PC-9 (cell line): ENCODE results near the gene KIF26A. TPM values are rescaled to one million over a fixed set of nuclear protein-coding genes. Genes with fewer than 3 reads are reported as not detected.
A peak's percentile ranks its signal among the peaks of the same experiment; 100 is the strongest.

Experiments used
- Bru-seq: library from RNA; stranded (reverse); fragments of 400-500 nt; gene quantifications from one replicate; lab custom pipeline; 2021; lab: Mats Ljungman, UMichigan
- BruChase-seq, 2 experiments: library from RNA; stranded (reverse); fragments of 400-500 nt; gene quantifications; one replicate each; lab custom pipeline; 2021; lab: Mats Ljungman, UMichigan
- BruUV-seq: library from RNA; stranded (reverse); fragments of 400-500 nt; replicated peaks from 2 replicates; lab custom pipeline; 2021; lab: Mats Ljungman, UMichigan
- CTCF ChIA-PET: fragments of 300-600 bp; sonication (Branson Sonifier 250); formaldehyde crosslinking; loops from one replicate; lab custom pipeline; 2022; ENCODE audit warnings: antibody characterized with exemption; lab: Charles Lee
- POLR2A ChIA-PET: fragments of 300-600 bp; sonication (Branson Sonifier 250); formaldehyde crosslinking; loops from one replicate; lab custom pipeline; 2022; ENCODE audit warnings: antibody characterized with exemption; ENCODE audit not compliant: unreplicated experiment; lab: Charles Lee
- DNase-seq, 2 experiments: peaks; one replicate each; pipeline versions ENCODE4 v3.0.0 to v3.0.0-alpha.2; 2015 to 2022; ENCODE audit warnings: mixed read lengths in 1 of 2
- H2AFZ ChIP-seq: fragments of 200-600 bp; sonication (generic); 2 replicates; pipeline ENCODE4 v1.8.1; 2017; ENCODE audit warnings: antibody characterized with exemption
- H3F3A ChIP-seq: fragments of 200-600 bp; sonication (generic); 2 replicates; pipeline ENCODE4 v1.8.1; 2017; ENCODE audit warnings: antibody characterized with exemption, mild to moderate bottlenecking, low read depth; ENCODE audit not compliant: insufficient read depth
- H3K27ac ChIP-seq: fragments of 200-600 bp; sonication (generic); 2 replicates; pipeline ENCODE4 v1.6.1; 2016; ENCODE audit warnings: mixed run types
- H3K27me3 ChIP-seq: fragments of 200-600 bp; sonication (generic); 2 replicates; pipeline ENCODE4 v1.6.1; 2016; ENCODE audit warnings: low read depth, mixed run types; ENCODE audit not compliant: insufficient read depth
- H3K36me3 ChIP-seq: fragments of 200-600 bp; sonication (generic); 2 replicates; pipeline ENCODE4 v1.6.1; 2016; ENCODE audit warnings: low read depth, mixed run types
- H3K4me1 ChIP-seq: fragments of 200-600 bp; sonication (generic); replicated peaks from 2 replicates; pipeline ENCODE4 v1.6.1; 2016; ENCODE audit warnings: mixed run types; ENCODE audit not compliant: insufficient read depth
- H3K4me2 ChIP-seq: fragments of 200-600 bp; sonication (generic); 2 replicates; pipeline ENCODE4 v1.6.1; 2017; ENCODE audit warnings: mixed run types
- H3K4me3 ChIP-seq: fragments of 200-600 bp; sonication (generic); 2 replicates; pipeline ENCODE4 v1.6.1; 2016; ENCODE audit warnings: mixed run types
- H3K79me2 ChIP-seq: fragments of 200-600 bp; sonication (generic); 2 replicates; pipeline ENCODE4 v1.6.1; 2017; ENCODE audit warnings: low read depth, mixed run types
- H3K9me2 ChIP-seq: fragments of 200-600 bp; sonication (generic); 2 replicates; pipeline ENCODE4 v1.8.1; 2017; ENCODE audit warnings: mild to moderate bottlenecking; ENCODE audit not compliant: insufficient read depth
- H3K9me3 ChIP-seq: fragments of 200-600 bp; sonication (generic); 2 replicates; pipeline ENCODE4 v1.8.1; 2016; ENCODE audit warnings: low read depth; ENCODE audit not compliant: insufficient read depth
- H4K20me1 ChIP-seq: fragments of 200-600 bp; sonication (generic); 2 replicates; pipeline ENCODE4 v1.8.1; 2017; ENCODE audit not compliant: insufficient read depth
- EZH2 ChIP-seq: fragments of 200-600 bp; sonication (generic); IDR thresholded peaks from 2 replicates; pipeline ENCODE4 v1.8.0; 2017; ENCODE audit warnings: antibody characterized with exemption, low read depth
- intact Hi-C: fragments of 100-400 bp; cut with micrococcal nuclease; formaldehyde crosslinking; loops from one replicate; pipeline ENCODE4 v1.10.0; 2022; ENCODE audit not compliant: unreplicated experiment
- long read RNA-seq: library from polyadenylated mRNA; stranded (forward); transcript quantifications from one replicate; pipeline ENCODE4 v2.0.0, GENCODE V29; 2022
- total RNA-seq: library from RNA; stranded (reverse); gene quantifications from 2 replicates; pipeline ENCODE4 v1.2.3, GENCODE V29; 2021
- TF ChIP-seq, protein P1 (sequence below): fragments of 200-600 bp; sonication (generic); conservative IDR thresholded peaks from 2 replicates; pipeline ENCODE4 v1.6.1; 2017; ENCODE audit warnings: mixed run types, antibody characterized with exemption, mild to moderate bottlenecking, moderate library complexity

KIF26A gene
- total RNA-seq = 0.17 and 0.53 TPM in 2 replicates
- Bru-seq, nascent RNA = percentile 6 among the genes with signal in this experiment
- percentile 7 among the genes with signal in this experiment for BruChase-seq, experiment 1, labeled RNA remaining after a 2-hour chase
- BruChase-seq, experiment 2, labeled RNA remaining after a 6-hour chase = percentile 14 among the genes with signal in this experiment
- long read RNA-seq = 0 reads

GRCh38 chr14:104138098-104138717 lies at the start of gene KIF26A:
Gene KIF26A, plus strand, starts transcription at chr14:104138587. Its CDS starts 136 bp downstream, at chr14:104138723.
- Histone ChIP-seq H3K4me1 (no peaks in the 10 kb centered on the region), H3K36me3 (no peaks in the 10 kb centered on the region), H3K79me2 (no peaks in the 10 kb centered on the region), H3F3A (no peaks in the 10 kb centered on the region), H3K4me3 (no peak within 1 kb of the TSS), H3K4me2 (no peak within 1 kb of the TSS), H2AFZ (no peak within 1 kb of the TSS), H3K9me3 (no peaks in the 10 kb centered on the region), H3K9me2 (no peaks in the 10 kb centered on the region), H3K27ac (no peak within 1 kb of the TSS), H4K20me1 (no peaks in the 10 kb centered on the region; the same call in 1 of the 2 replicates), H3K27me3 (peaks cover 36% of the 10 kb centered on the region)
- ChIA-PET POLR2A (no interaction called here), CTCF (no interaction called here)
- DNase-seq = no peak
- intact Hi-C loops = loop anchor here (5.0 kb wide), 1 partner anchor 504 kb away; no protein-coding TSS in a partner anchor
- BruUV-seq = no TSS peak
- no peak for TF ChIP-seq EZH2
- TF ChIP-seq, protein P1, sequence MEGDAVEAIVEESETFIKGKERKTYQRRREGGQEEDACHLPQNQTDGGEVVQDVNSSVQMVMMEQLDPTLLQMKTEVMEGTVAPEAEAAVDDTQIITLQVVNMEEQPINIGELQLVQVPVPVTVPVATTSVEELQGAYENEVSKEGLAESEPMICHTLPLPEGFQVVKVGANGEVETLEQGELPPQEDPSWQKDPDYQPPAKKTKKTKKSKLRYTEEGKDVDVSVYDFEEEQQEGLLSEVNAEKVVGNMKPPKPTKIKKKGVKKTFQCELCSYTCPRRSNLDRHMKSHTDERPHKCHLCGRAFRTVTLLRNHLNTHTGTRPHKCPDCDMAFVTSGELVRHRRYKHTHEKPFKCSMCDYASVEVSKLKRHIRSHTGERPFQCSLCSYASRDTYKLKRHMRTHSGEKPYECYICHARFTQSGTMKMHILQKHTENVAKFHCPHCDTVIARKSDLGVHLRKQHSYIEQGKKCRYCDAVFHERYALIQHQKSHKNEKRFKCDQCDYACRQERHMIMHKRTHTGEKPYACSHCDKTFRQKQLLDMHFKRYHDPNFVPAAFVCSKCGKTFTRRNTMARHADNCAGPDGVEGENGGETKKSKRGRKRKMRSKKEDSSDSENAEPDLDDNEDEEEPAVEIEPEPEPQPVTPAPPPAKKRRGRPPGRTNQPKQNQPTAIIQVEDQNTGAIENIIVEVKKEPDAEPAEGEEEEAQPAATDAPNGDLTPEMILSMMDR = no peak

GRCh38 chr14:104090071-104090748 lies 48.2 kb upstream of the KIF26A start:
- Histone ChIP-seq H2AFZ (no peak overlapping the region), H3K9me2 (no peaks in the 10 kb centered on the region), H3K36me3 (no peaks in the 10 kb centered on the region), H3K4me2 (no peak overlapping the region), H3F3A (no peaks in the 10 kb centered on the region), H3K4me3 (no peak overlapping the region), H3K9me3 (no peaks in the 10 kb centered on the region), H3K27me3 (no peaks in the 10 kb centered on the region), H3K27ac (no peak overlapping the region), H4K20me1 (no peaks in the 10 kb centered on the region), H3K79me2 (no peaks in the 10 kb centered on the region), H3K4me1 (no peaks in the 10 kb centered on the region)
- intact Hi-C loops = no loop called here
- ChIA-PET POLR2A (no interaction called here), CTCF (no interaction called here)
- no peak for DNase-seq
- no TSS peak for BruUV-seq
- TF ChIP-seq, protein P1 = no peak
- no peak for TF ChIP-seq EZH2

DNA sequence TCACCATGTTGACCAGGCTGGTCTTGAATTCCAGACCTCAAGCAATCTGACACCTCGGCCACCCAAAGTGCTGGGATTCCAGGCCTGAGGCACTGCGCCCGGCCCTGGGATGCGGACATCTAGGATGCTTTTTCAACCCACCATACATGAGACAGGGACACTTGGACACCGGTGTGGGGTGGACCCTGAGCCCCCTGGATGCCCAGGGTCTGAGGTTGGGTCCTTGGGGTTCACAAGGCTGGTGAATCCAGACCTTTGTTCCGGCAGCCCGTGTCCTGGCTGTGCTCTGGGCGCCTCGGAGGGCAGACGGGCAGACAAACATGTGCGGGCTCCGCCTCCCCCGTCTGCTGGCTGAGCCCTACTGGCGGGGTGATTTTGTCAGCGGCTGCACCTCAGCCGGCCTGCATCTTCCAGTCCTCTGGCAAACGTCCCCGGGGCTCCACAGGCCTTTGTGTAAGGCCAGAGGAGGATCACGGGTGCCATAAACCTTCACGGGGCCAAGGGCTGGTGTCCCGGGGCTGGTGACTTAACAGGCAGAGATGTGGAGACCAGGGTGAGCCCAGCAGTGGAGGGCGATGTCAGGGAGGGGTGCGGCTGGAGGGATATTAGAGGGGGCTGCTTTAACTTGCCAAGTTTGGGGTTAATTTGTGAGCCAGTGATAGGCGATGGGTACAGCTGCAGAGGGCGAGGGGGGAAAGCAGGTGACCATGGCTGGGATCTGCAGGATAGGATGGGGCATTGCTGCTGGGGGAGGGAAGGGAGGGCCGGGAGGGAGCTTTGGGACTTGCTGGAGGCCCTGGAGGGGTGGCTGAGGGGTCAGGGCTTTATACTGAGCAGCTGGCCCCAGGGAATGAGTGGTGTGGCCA lies 47.1 kb upstream of the KIF26A start:
- Histone ChIP-seq H3K9me3 (no peaks in the 10 kb centered on the region), H3K4me1 (no peaks in the 10 kb centered on the region), H3K36me3 (no peaks in the 10 kb centered on the region), H3K9me2 (no peaks in the 10 kb centered on the region), H3K4me3 (no peak overlapping the region), H3F3A (no peaks in the 10 kb centered on the region), H3K79me2 (no peaks in the 10 kb centered on the region), H2AFZ (no peak overlapping the region), H3K27me3 (peaks cover 5% of the 10 kb centered on the region; the same call in 1 of the 2 replicates), H3K4me2 (no peak overlapping the region), H4K20me1 (no peaks in the 10 kb centered on the region), H3K27ac (no peak overlapping the region)
- intact Hi-C loops = no loop called here
- no peak for TF ChIP-seq EZH2
- TF ChIP-seq, protein P1 = no peak
- no TSS peak for BruUV-seq
- DNase-seq = no peak
- ChIA-PET CTCF (no interaction called here), POLR2A (no interaction called here)
